HUES48 (cell line): ENCODE results near the gene GMPPA.

ENCODE experiments used
- H3K27ac ChIP-seq: one replicate; pipeline ENCODE4 v1.7.0; 2013; ENCODE audit warnings: low read depth, low read length, inconsistent platforms
- H3K27me3 ChIP-seq: 2 replicates; pipeline ENCODE4 v1.6.1; 2013; ENCODE audit warnings: mild to moderate bottlenecking, low read length; ENCODE audit not compliant: control insufficient read depth, insufficient read depth
- H3K36me3 ChIP-seq: 2 replicates; pipeline ENCODE4 v1.6.1; 2013; ENCODE audit warnings: low read length; ENCODE audit not compliant: control insufficient read depth, insufficient read depth
- H3K4me1 ChIP-seq: 2 replicates; pipeline ENCODE4 v1.6.1; 2013; ENCODE audit warnings: mild to moderate bottlenecking, low read length; ENCODE audit not compliant: control insufficient read depth, insufficient read depth
- H3K4me3 ChIP-seq: 2 replicates; pipeline ENCODE4 v1.5.1; 2013; ENCODE audit warnings: mild to moderate bottlenecking, low read depth, low read length
- H3K9ac ChIP-seq: 2 replicates; pipeline ENCODE4 v1.6.1; 2013; ENCODE audit warnings: mild to moderate bottlenecking, low read depth, low read length, moderate library complexity
- H3K9me3 ChIP-seq: 2 replicates; pipeline ENCODE4 v1.6.1; 2013; ENCODE audit warnings: low read length; ENCODE audit not compliant: control insufficient read depth, insufficient read depth

Gene GMPPA

DNA sequence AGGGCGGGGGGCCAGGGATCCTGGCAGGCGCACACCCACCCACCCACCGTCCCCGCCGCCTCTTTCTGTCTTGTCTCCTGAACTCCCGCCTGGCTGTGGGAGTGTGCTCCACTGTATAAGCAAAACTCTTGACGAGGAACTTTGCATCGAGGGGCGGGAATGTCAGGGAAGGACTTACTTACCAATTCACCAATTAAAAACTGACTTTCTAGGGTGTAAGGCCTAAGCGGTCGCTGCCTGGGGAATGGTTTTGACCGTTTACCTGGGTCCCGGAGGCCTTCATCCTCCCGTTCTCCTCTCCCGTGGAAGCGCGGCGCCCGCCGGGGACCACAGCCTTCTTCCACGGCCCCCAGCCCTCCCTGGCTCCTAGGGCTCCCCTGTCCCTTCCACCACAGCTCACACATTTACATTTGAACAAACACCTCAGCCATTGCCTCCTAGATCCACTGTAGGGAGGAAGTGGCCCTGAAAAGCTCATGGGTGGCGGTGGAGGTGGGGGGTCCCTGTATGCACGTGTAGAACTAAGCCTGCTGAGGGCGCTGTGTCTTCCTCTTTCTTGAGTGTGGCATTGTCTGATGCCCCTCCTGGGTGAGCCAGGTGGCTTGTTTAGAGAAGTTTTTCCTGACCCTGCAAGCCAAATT lies 24.5 kb downstream of the GMPPA start:
- no peaks in the 10 kb centered on the region for H3K9me3 ChIP-seq
- H3K27me3 ChIP-seq = peaks cover 20% of the 10 kb centered on the region
- peak overlapping the region; percentile 23 for H3K27ac ChIP-seq
- no peaks in the 10 kb centered on the region for H3K36me3 ChIP-seq
- peak overlapping the region; percentile 62 for H3K4me3 ChIP-seq
- no peak overlapping the region; the same call in 1 of the 2 replicates for H3K9ac ChIP-seq
- H3K4me1 ChIP-seq = peaks cover 18% of the 10 kb centered on the region

DNA sequence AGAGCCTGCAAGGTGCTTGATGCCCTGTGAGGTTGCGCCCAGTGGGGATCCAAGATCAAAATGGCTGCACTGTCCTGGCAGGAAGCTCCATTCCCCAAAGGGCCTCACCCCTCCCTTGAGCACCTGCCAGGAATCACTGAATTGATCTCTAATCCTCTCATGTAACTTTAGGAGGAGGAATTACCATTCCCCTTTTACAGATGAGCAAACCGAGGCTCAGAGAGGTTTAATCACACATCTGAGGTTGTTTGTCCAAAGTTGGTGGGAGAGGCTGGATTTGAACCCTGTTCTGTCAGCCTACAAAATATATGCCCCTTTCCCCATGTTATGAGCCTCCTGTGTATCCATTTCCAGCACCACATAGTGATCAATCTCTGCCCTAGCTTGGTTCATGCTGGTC lies 26.1 kb downstream of the GMPPA start:
- H3K27me3 ChIP-seq = peaks cover 30% of the 10 kb centered on the region
- H3K9ac ChIP-seq = no peak overlapping the region
- no peak overlapping the region for H3K4me3 ChIP-seq
- H3K27ac ChIP-seq = no peak overlapping the region
- peaks cover 18% of the 10 kb centered on the region for H3K4me1 ChIP-seq
- no peaks in the 10 kb centered on the region for H3K36me3 ChIP-seq
- H3K9me3 ChIP-seq = no peaks in the 10 kb centered on the region

DNA sequence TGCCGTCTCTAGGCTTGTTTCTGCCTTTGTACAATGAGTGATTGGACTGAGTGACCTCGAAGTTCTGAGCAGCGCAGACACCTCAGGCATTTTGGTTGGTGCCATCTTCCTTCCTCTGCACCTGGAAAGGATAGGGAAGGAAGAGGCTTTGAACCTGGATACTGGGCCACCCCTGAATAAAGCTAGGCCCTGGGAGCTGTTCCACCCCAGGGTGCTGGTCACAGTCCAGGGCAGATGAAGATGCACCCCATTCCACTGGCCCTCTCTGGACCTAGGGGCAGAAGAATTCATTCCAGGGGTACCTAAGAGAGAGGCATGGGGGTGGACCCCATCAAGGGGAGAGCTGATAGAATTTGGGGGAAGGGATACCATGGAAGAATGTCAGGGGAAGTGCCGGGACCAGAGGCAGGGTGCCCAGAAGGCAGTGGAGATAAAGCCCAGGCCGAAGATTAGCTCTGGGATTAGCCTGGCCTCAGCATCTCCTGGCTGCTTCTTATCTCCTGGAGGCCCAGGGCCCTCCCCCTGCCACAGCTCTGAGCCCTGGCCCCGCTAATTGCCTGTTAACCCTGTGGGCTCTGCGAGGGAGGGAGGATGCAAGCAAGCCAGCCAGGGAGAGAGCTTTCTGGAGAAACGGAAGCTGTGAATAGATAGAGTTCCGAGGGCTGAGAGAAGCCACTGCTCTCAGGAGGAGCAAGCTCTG lies 27.0 kb downstream of the GMPPA start:
- H3K27ac ChIP-seq = no peak overlapping the region
- H3K9ac ChIP-seq = no peak overlapping the region
- H3K4me3 ChIP-seq = no peak overlapping the region
- peaks cover 14% of the 10 kb centered on the region for H3K4me1 ChIP-seq
- no peaks in the 10 kb centered on the region for H3K36me3 ChIP-seq
- no peaks in the 10 kb centered on the region for H3K9me3 ChIP-seq
- H3K27me3 ChIP-seq = peaks cover 37% of the 10 kb centered on the region

DNA sequence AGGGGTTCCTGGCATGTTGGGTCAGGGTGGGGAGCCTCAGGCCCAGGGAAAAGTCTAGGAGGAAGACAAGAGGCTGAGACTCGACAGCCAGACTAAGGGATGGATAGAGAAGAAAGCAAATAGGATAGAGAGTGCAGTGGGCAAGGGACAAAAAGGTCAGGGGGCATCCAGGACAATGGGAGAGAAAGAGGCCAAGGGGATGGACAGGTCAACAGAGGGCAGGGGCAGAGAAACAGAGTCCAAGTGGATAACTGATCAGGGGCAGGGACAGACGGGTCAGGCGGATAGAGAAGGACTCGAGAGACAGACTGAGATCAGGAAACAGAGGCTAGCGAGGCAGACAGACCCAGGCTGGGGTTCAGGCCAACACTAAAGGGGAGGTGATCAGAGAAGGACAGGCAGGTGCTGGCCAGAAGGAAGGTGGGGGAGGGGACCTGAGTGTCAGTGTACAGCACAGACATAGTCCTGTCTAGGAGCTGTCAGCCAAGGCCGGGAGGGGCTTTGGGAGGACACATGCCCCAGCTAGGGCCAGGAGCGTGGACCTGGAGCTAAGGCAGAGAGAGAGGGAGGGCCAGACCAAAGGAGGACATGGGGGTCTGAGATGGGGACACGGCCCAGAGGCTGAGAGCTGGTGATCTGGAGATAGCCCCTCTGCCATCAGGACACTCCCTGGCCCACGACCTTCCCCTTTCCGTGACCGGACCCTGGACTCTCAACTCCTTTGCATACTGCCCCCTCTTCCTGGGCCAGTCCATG lies 27.8 kb downstream of the GMPPA start:
- H3K27ac ChIP-seq = no peak overlapping the region
- no peak overlapping the region for H3K9ac ChIP-seq
- peaks cover 12% of the 10 kb centered on the region for H3K4me1 ChIP-seq
- H3K36me3 ChIP-seq = no peaks in the 10 kb centered on the region
- H3K9me3 ChIP-seq = no peaks in the 10 kb centered on the region
- no peak overlapping the region for H3K4me3 ChIP-seq
- H3K27me3 ChIP-seq = peaks cover 38% of the 10 kb centered on the region

DNA sequence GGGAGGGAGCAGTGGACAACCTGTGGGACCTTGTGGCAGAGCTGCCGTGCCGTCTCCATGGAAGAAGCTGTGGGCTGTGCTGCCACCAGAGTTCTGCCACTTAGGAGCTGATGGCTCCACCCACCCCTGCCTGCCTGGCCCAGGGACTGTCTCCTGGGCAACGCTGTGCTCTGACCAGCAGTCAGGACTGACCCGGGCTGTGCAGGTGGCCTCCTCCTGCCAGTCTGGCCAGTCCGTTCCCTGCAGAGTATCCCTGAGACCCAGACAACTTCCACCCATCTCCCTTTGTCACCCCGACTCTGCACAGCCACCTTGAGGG lies 28.3 kb downstream of the GMPPA start:
- peaks cover 38% of the 10 kb centered on the region for H3K27me3 ChIP-seq
- peaks cover 6% of the 10 kb centered on the region; the same call in 1 of the 2 replicates for H3K4me1 ChIP-seq
- no peak overlapping the region for H3K4me3 ChIP-seq
- no peaks in the 10 kb centered on the region for H3K9me3 ChIP-seq
- H3K27ac ChIP-seq = no peak overlapping the region
- H3K36me3 ChIP-seq = no peaks in the 10 kb centered on the region
- no peak overlapping the region for H3K9ac ChIP-seq

DNA sequence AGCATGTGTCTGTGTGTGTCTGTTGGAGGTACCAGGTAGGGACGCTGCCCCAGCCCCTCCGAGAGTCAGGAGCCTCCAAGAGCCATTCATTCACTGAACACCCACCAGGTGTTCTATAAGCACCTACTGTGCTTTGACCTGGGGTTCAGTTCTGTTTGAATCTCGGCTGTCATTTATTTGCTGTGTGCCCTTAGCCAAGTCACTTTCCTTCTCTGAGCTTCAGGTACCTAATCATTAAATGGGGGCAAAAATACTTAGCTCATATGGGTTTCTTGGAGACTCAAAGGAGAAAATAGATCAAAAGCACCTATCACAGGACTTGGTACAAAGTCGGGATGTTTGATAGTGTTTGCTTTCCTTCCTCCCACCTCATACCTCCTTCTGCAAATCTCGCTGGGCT lies 28.8 kb downstream of the GMPPA start:
- Histone ChIP-seq H3K9ac (no peak overlapping the region), H3K36me3 (no peaks in the 10 kb centered on the region), H3K4me1 (peaks cover 6% of the 10 kb centered on the region; the same call in 1 of the 2 replicates), H3K4me3 (no peak overlapping the region), H3K9me3 (no peaks in the 10 kb centered on the region), H3K27me3 (peaks cover 38% of the 10 kb centered on the region), H3K27ac (no peak overlapping the region)

DNA sequence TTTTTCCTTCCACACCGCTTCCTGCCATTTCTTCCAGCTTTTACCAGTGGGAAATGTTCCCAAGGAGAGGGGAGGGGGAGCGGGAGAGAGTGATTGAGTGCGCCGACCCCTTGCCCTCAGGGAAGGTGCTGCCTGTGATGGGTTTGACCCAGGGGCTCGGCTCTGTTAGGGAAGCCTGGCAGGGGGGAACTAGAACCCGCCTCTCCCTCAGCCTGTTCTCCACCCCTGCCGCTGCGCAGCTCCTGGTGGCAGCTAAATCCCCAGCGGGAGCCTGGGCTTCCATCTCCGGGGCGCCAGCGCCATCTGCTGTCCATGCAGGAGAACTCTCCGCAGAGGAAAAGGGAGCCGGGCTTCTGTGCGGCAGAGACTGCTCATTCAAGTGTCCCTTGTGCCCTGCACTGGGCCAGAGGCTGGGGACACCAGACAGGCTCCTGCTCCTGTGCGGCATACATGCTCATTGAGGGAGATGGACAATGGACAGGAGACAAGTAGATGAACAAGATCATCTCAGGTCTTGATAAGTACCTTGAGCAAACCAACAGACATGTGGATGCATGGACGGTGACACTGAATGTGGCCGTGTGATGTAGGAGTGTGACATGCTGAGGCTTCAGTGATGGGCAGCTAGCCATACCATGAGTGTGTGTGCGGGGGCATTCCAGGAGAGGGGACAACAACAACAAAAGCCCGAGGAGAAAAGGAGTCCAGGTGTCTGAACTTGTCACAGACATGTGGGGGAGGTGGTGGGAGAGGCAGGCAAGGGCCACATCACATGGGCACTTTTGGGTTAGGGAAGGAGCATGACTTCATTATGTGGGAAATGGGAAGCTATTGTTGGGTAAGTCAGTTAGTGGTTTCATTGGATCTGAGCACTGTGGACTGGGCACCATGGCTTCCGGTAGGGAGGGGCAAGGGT lies 31.6 kb downstream of the GMPPA start:
- no peaks in the 10 kb centered on the region for H3K36me3 ChIP-seq
- no peak overlapping the region for H3K9ac ChIP-seq
- H3K4me1 ChIP-seq = no peaks in the 10 kb centered on the region; the same call in 1 of the 2 replicates
- peak overlapping the region; percentile 52 for H3K4me3 ChIP-seq
- H3K9me3 ChIP-seq = no peaks in the 10 kb centered on the region
- no peak overlapping the region for H3K27ac ChIP-seq
- peaks cover 35% of the 10 kb centered on the region for H3K27me3 ChIP-seq

DNA sequence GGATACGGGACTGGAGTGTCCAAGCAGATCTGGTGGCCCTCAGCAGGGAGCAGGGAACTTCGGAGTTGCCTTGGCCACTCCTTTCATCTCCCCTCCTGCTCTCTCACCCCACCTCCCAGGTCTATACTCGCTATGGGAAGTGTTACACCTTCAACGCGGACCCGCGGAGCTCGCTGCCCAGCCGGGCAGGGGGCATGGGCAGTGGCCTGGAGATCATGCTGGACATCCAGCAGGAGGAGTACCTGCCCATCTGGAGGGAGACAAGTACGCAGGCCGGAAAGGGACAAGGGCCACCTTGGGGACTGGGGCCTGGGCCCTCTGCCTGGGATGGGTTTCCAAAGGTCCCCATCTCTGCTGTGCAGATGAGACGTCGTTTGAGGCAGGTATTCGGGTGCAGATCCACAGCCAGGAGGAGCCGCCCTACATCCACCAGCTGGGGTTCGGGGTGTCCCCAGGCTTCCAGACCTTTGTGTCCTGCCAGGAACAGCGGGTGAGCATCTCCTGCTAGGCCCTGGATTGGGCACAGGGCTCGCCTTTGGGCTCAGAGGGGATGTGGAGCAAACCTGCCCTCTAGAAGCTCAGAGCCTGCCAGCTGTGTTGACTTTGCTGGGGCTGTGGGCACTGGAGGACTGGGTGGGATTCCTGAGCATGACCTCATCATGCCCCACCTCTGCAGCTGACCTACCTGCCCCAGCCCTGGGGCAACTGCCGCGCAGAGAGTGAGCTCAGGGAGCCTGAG lies 33.1 kb downstream of the GMPPA start:
- Histone ChIP-seq H3K27ac (no peak overlapping the region), H3K36me3 (no peaks in the 10 kb centered on the region), H3K9ac (no peak overlapping the region), H3K9me3 (no peaks in the 10 kb centered on the region), H3K4me3 (no peak overlapping the region), H3K4me1 (0 out of 2 replicates have a peak, but pooled peaks cover under 1% of the 10 kb centered on the region), H3K27me3 (peaks cover 33% of the 10 kb centered on the region)

DNA sequence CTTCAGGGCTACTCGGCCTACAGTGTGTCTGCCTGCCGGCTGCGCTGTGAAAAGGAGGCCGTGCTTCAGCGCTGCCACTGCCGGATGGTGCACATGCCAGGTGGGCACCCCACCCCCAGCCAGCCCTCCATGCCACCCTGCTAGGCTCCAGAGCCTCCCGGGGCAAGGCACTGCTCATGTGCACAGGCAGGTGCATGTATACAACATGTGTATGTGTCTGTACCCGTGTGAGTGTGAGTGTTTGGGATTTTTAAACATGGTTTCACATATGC lies 33.6 kb downstream of the GMPPA start:
- Histone ChIP-seq H3K36me3 (no peaks in the 10 kb centered on the region), H3K9me3 (no peaks in the 10 kb centered on the region), H3K4me3 (no peak overlapping the region), H3K4me1 (peaks cover 5% of the 10 kb centered on the region; the same call in 1 of the 2 replicates), H3K27ac (no peak overlapping the region), H3K9ac (no peak overlapping the region), H3K27me3 (peaks cover 28% of the 10 kb centered on the region)

DNA sequence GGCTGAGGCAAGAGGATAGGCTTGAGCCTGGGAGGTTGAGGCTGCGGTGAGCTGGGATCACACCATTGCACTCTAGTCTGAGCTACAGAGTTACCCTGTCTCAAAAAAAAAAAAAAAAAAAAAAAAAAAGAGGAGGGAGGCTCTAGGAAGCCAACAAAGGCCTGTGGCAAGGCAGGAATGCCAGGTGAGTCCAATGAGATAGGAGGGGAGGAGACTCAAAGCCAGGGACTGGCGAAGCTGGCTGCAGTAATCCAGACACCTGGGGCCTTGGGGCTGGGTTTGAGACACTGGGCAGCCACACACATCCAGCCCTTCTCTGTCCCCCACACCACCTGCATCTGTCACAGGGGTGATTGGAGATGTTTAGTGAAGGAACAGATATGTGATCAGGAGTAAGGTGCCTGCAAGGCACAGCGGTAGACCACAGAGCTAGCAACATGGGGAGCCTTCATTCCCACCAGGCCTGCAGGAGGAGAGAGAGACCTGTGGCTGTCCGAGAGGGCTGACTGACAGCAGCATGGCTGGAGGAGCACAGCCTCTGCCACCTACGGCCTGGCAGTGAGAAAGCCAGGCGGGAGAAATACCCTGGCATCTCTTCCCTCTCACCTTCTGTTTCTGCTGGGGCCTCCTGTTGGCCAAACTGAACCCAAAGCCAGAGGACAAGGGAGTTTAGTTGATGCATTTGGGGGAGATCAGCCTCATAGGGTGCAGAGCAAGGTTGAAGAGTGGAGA lies 35.4 kb downstream of the GMPPA start:
- H3K4me3 ChIP-seq = no peak overlapping the region
- H3K36me3 ChIP-seq = peaks cover 6% of the 10 kb centered on the region
- peaks cover 22% of the 10 kb centered on the region for H3K4me1 ChIP-seq
- no peaks in the 10 kb centered on the region for H3K9me3 ChIP-seq
- no peak overlapping the region for H3K9ac ChIP-seq
- no peak overlapping the region for H3K27ac ChIP-seq
- H3K27me3 ChIP-seq = peaks cover 15% of the 10 kb centered on the region
